HL-60 (cell line): ENCODE results near the gene BMP4.

Experiments used
- DNase-seq, 2 experiments: peaks; one replicate each; pipeline ENCODE4 v3.0.0-alpha.2; 2010 to 2020; ENCODE audit warnings: low read depth in 1 of 2, low spot score in 1 of 2
- H3K27ac ChIP-seq: fragments of 250-450 bp; sonication (Bioruptor Pico); replicated peaks from 2 replicates; pipeline ENCODE4 v1.5.1; 2020; ENCODE audit warnings: mild to moderate bottlenecking, moderate library complexity
- H3K27me3 ChIP-seq: fragments of 250-450 bp; sonication (Bioruptor Pico); 2 replicates; pipeline ENCODE4 v1.5.1; 2021; ENCODE audit warnings: mild to moderate bottlenecking, moderate library complexity; ENCODE audit not compliant: insufficient read depth, poor library complexity, severe bottlenecking
- H3K4me3 ChIP-seq: replicated peaks from 2 replicates; pipeline ENCODE4 v1.5.1; 2011; ENCODE audit warnings: mild to moderate bottlenecking, control low read depth, low read length; ENCODE audit not compliant: insufficient read depth
- GABPA ChIP-seq: IDR thresholded peaks from 2 replicates; pipeline ENCODE4 v1.6.1; 2012; ENCODE audit warnings: low read depth
- POLR2AphosphoS5 ChIP-seq: IDR thresholded peaks from 2 replicates; pipeline ENCODE4 v1.6.1; 2012; ENCODE audit warnings: low read depth
- REST ChIP-seq: IDR thresholded peaks from 2 replicates; pipeline ENCODE4 v1.6.1; 2012; ENCODE audit warnings: low read depth; ENCODE audit not compliant: insufficient replicate concordance
- SPI1 ChIP-seq: IDR thresholded peaks from 2 replicates; pipeline ENCODE4 v1.6.1; 2012; ENCODE audit warnings: low read depth, mild to moderate bottlenecking, borderline replicate concordance
- TF ChIP-seq, protein P1 (sequence below): IDR thresholded peaks from one replicate; pipeline ENCODE4 v1.5.1; 2011; ENCODE audit warnings: low read length, control low read depth, inconsistent platforms; ENCODE audit not compliant: insufficient read depth

The BMP4 gene

GRCh38 chr14:53978194-53978593 is 21.6 kb upstream of the BMP4 start:
- Histone ChIP-seq H3K27me3 (no peaks in the 10 kb centered on the region), H3K27ac (no peak overlapping the region), H3K4me3 (no peak overlapping the region)
- no peak for TF ChIP-seq REST
- no peak for TF ChIP-seq SPI1
- no peak for DNase-seq

- no peak for TF ChIP-seq SPI1
- TF ChIP-seq POLR2AphosphoS5 = no peak
- TF ChIP-seq, protein P1, sequence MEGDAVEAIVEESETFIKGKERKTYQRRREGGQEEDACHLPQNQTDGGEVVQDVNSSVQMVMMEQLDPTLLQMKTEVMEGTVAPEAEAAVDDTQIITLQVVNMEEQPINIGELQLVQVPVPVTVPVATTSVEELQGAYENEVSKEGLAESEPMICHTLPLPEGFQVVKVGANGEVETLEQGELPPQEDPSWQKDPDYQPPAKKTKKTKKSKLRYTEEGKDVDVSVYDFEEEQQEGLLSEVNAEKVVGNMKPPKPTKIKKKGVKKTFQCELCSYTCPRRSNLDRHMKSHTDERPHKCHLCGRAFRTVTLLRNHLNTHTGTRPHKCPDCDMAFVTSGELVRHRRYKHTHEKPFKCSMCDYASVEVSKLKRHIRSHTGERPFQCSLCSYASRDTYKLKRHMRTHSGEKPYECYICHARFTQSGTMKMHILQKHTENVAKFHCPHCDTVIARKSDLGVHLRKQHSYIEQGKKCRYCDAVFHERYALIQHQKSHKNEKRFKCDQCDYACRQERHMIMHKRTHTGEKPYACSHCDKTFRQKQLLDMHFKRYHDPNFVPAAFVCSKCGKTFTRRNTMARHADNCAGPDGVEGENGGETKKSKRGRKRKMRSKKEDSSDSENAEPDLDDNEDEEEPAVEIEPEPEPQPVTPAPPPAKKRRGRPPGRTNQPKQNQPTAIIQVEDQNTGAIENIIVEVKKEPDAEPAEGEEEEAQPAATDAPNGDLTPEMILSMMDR = no peak
- TF ChIP-seq GABPA = no peak
- TF ChIP-seq REST = no peak
- Histone ChIP-seq H3K27ac (no peak overlapping the region), H3K4me3 (no peak overlapping the region), H3K27me3 (no peaks in the 10 kb centered on the region)
- DNase-seq = no peak
Observed at GRCh38 chr14:53975444-53975843, 18.8 kb upstream of the BMP4 start.

DNA sequence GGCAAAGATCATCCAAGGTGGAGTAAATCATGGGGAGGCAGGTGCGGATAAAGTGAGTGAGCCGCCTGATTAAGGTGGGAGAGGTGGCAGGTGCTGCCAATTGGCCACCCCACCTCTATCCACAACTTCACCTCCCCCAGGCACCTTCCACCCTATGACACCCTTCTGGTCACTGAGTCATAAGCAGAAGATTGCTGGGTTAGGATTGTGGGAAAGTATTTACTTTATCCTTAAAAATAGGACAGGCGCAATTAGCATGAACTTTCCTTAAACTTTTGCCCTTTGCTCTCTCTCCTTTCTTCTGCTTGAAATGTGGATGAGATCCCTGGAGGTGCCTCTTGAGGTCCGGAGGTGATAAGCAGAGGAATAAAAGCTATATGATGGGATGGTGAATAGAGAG is 14.9 kb upstream of the BMP4 start:
- no peak for DNase-seq
- H3K27ac ChIP-seq = no peak overlapping the region
- H3K27me3 ChIP-seq = no peaks in the 10 kb centered on the region
- no peak overlapping the region for H3K4me3 ChIP-seq
- TF ChIP-seq GABPA (no peak), REST (no peak), SPI1 (no peak), POLR2AphosphoS5 (no peak)
- TF ChIP-seq, protein P1 = no peak

- no peak overlapping the region for H3K27ac ChIP-seq
- no peak overlapping the region for H3K4me3 ChIP-seq
- DNase-seq = no peak
- peaks cover 7% of the 10 kb centered on the region for H3K27me3 ChIP-seq
- TF ChIP-seq GABPA (no peak), SPI1 (no peak), POLR2AphosphoS5 (no peak), REST (no peak)
- TF ChIP-seq, protein P1 = no peak
Observed at GRCh38 chr14:53969326-53969725, 12.7 kb upstream of the BMP4 start.
